K562 (cell line): Measurements from ENCODE around the gene PIK3R2. TPM values are rescaled to one million over a fixed set of nuclear protein-coding genes. Genes with fewer than 3 reads are reported as not detected.

Source experiments
- ATF7 ChIP-seq: fragments of 450-650 bp; IDR thresholded peaks from 2 replicates; pipeline ENCODE4 v1.7.1; 2014; ENCODE audit warnings: mild to moderate bottlenecking, moderate library complexity
- BRD9 ChIP-seq: fragments of 450-650 bp; IDR thresholded peaks from 2 replicates; pipeline ENCODE4 v1.6.1; 2018; ENCODE audit warnings: low read depth; ENCODE audit not compliant: partially characterized antibody
- CC2D1A ChIP-seq: fragments of 450-650 bp; IDR thresholded peaks from 2 replicates; pipeline ENCODE4 v1.6.1; 2017; ENCODE audit warnings: mild to moderate bottlenecking
- EZH2 ChIP-seq: IDR thresholded peaks from 2 replicates; pipeline ENCODE4 v1.6.1; 2012; ENCODE audit warnings: low read depth, mild to moderate bottlenecking, inconsistent platforms, low read length, borderline replicate concordance
- HDGF ChIP-seq: fragments of 450-650 bp; IDR thresholded peaks from 2 replicates; pipeline ENCODE4 v1.6.1; 2016
- JUND ChIP-seq, 2 experiments: IDR thresholded peaks; 2 replicates in 1 of 2; 3 replicates in 1 of 2; pipeline ENCODE4 v1.6.1; 2011; ENCODE audit warnings: borderline replicate concordance in 2 of 2, low read depth in 2 of 2, low read length in 2 of 2, improper control_type of control experiment in 1 of 2, missing biosample characterization in 1 of 2, missing genetic modification characterization in 1 of 2, missing genetic modification reagents in 1 of 2
- MTA1 ChIP-seq: fragments of 450-650 bp; IDR thresholded peaks from 2 replicates; pipeline ENCODE4 v1.6.1; 2017; ENCODE audit warnings: borderline replicate concordance
- MYC ChIP-seq, 2 experiments: fragments of 250-450 bp in 1 of 2; sonication (Bioruptor Pico) in 1 of 2; IDR thresholded peaks; 2 replicates each; pipeline versions ENCODE4 v1.5.1 to v1.6.1; 2012 to 2021; ENCODE audit warnings: low read depth in 2 of 2, borderline replicate concordance in 1 of 2, improper control_type of control experiment in 1 of 2, low read length in 1 of 2, mild to moderate bottlenecking in 1 of 2, moderate library complexity in 1 of 2
- NCOR1 ChIP-seq: fragments of 450-650 bp; IDR thresholded peaks from 2 replicates; pipeline ENCODE4 v1.6.1; 2016; ENCODE audit warnings: mild to moderate bottlenecking, moderate library complexity
- NUFIP1 ChIP-seq: fragments of 450-650 bp; IDR thresholded peaks from 2 replicates; pipeline ENCODE4 v1.6.1; 2018; ENCODE audit not compliant: partially characterized antibody
- POLR2B ChIP-seq: fragments of 450-650 bp; IDR thresholded peaks from 2 replicates; pipeline ENCODE4 v1.6.1; 2018; ENCODE audit warnings: low read depth; ENCODE audit not compliant: partially characterized antibody
- RAD21 ChIP-seq, 2 experiments: fragments of 250-450 bp in 1 of 2; fragments of 450-650 bp in 1 of 2; sonication (Bioruptor Pico) in 1 of 2; formaldehyde crosslinking in 1 of 2; IDR thresholded peaks in 1 of 2; conservative IDR thresholded peaks in 1 of 2; 2 replicates each; pipeline versions ENCODE4 v1.4.0 to v1.8.0; 2020 to 2022; ENCODE audit warnings: mild to moderate bottlenecking in 2 of 2, moderate library complexity in 1 of 2
- RB1 ChIP-seq: fragments of 450-650 bp; IDR thresholded peaks from 2 replicates; pipeline ENCODE4 v1.6.1; 2017; ENCODE audit warnings: low read depth, mild to moderate bottlenecking
- SPI1 ChIP-seq: IDR thresholded peaks from 2 replicates; pipeline ENCODE4 v1.6.1; 2011; ENCODE audit warnings: low read depth, low read length, control low read depth, borderline replicate concordance
- ZBTB7A ChIP-seq: IDR thresholded peaks from 2 replicates; pipeline ENCODE4 v1.6.1; 2011; ENCODE audit warnings: low read depth, mild to moderate bottlenecking, low read length, moderate library complexity, borderline replicate concordance; ENCODE audit not compliant: control insufficient read depth
- ZNF507 ChIP-seq: conservative IDR thresholded peaks from 2 replicates; pipeline ENCODE4 v1.6.1; 2017; ENCODE audit warnings: missing genetic modification characterization, missing compliant biosample characterization
- ZSCAN29 ChIP-seq: fragments of 450-650 bp; IDR thresholded peaks from 2 replicates; pipeline ENCODE4 v1.6.1; 2017
- polyA plus RNA-seq, 8 experiments: library from polyadenylated mRNA; depleted of rRNA in 4 of 8; stranded (reverse) in 5 of 8; unstranded in 3 of 8; fragments of >200 nt; fragmentation: Nextera tagmentation in 2 of 8; fragmentation: Illumina TruSeq in 1 of 8; extraction: Ambion mirVana in 2 of 8; extraction: Trizol in 1 of 8; gene quantifications; 2 replicates each; pipeline versions ENCODE4 v1.2.1 to v1.2.3, GENCODE V29; 2011 to 2014; ENCODE audit warnings: inconsistent platforms in 1 of 8, missing spikeins in 1 of 8
- total RNA-seq, 7 experiments: library from RNA; depleted of rRNA in 6 of 7; stranded (reverse); fragments of >200 nt in 6 of 7; fragmentation: Illumina TruSeq in 2 of 7; extraction: Trizol in 2 of 7; gene quantifications; 2 replicates each; pipeline versions ENCODE4 v1.2.1 to v1.2.3, GENCODE V29; 2011 to 2021; ENCODE audit warnings: low replicate concordance in 1 of 7
- TF ChIP-seq, protein P1 (sequence below), 3 experiments: fragments of 200-800 bp in 1 of 3; sonication (Bioruptor generic) in 1 of 3; sonication (generic) in 1 of 3; formaldehyde crosslinking in 1 of 3; IDR thresholded peaks; 2 replicates each; pipeline versions ENCODE4 v1.6.1 to v1.8.0; 2016 to 2022; ENCODE audit warnings: mild to moderate bottlenecking in 2 of 3, missing compliant biosample characterization in 2 of 3, missing genetic modification characterization in 2 of 3, missing genetic modification reagents in 1 of 3
- TF ChIP-seq, protein P2 (sequence below): sonication (generic); formaldehyde crosslinking; IDR thresholded peaks from 2 replicates; pipeline ENCODE4 v1.5.0; 2020; ENCODE audit warnings: missing genetic modification reagents
- TF ChIP-seq, protein P3 (sequence below), 3 experiments: IDR thresholded peaks in 2 of 3; conservative IDR thresholded peaks in 1 of 3; 2 replicates each; pipeline ENCODE4 v1.5.1; 2011 to 2012; ENCODE audit warnings: low read length in 3 of 3, mild to moderate bottlenecking in 3 of 3, control low read depth in 2 of 3, improper control_type of control experiment in 1 of 3, inconsistent platforms in 1 of 3, low read depth in 1 of 3, mixed read lengths in 1 of 3, moderate library complexity in 1 of 3; ENCODE audit not compliant: insufficient read depth in 2 of 3
- TF ChIP-seq, protein P4 (sequence below): sonication (generic); formaldehyde crosslinking; IDR thresholded peaks from 2 replicates; pipeline ENCODE4 v1.8.0; 2022; ENCODE audit warnings: mild to moderate bottlenecking, low read depth, missing genetic modification reagents

PIK3R2 gene
- total and polyA plus RNA-seq, 9 of the 15 experiments (the other 6 are each of a cell fraction or from before 2014, with no cell fraction given): 0.39 to 37.9 (median 5.3) TPM

DNA sequence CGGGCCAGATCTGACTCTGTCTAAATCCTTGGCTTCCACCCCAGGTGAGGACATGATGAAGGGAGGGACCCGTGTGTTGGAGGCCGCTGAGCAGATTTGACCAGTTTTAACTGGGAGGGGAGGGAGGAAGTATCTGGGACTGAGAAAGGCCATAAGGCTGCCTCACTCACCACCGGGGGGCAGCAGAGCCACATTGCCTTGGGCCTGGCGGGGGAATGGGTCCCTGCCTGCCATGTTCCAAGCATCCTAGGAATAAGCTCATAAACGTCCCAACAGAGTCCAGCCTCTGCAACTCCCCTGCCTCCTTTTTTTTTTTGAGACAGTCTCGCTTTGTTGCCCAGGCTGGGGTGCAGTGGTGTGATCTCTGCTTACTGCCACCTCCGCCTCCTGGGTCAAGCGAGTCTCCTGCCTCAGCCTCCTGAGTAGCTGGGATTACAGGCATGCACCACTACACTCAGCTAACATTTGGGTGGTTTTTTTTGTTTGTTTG, 39.9 kb upstream of the PIK3R2 start (continued):
- TF ChIP-seq ATF7 (0 out of 2 replicates have a peak, but pooled peaks have one; percentile 31), CC2D1A (peak; percentile 70), ZBTB7A (peak; percentile 26; the same call in 1 of the 2 replicates), SPI1 (peak; percentile 90), BRD9 (no peak), JUND (IDR thresholded peaks at IDR 0.05; ENCODE audit: borderline replicate concordance, low read depth, low read length) (peak; percentile 51; the same call in 1 of the 2 replicates), JUND (tag; IDR thresholded peaks at IDR 0.05; ENCODE audit: borderline replicate concordance, low read depth, low read length) (peak; percentile 35; the same call in 1 of the 3 replicates), MTA1 (no peak), RB1 (peak; percentile 57; the same call in 1 of the 2 replicates), NCOR1 (no peak), POLR2B (no peak), ZSCAN29 (no peak), RAD21 (CRISPR knock-in tag; conservative IDR thresholded peaks at IDR 0.05 in 1 of 2, IDR thresholded peaks at IDR 0.05 in 1 of 2) (peak; percentile 72 to 91), NUFIP1 (no peak), MYC (IDR thresholded peaks at IDR 0.05; ENCODE audit: low read depth, low read length) (peak; percentile 51; the same call in 1 of the 2 replicates), MYC (CRISPR knock-in tag; IDR thresholded peaks at IDR 0.05; ENCODE audit: borderline replicate concordance, low read depth) (no peak), EZH2 (no peak), ZNF507 (tag) (no peak), HDGF (0 out of 2 replicates have a peak, but pooled peaks have one; percentile 35)
- TF ChIP-seq, protein P1, sequence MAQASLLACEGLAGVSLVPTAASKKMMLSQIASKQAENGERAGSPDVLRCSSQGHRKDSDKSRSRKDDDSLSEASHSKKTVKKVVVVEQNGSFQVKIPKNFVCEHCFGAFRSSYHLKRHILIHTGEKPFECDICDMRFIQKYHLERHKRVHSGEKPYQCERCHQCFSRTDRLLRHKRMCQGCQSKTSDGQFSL (CRISPR knock-in tag; IDR thresholded peaks at IDR 0.05): 0 out of 2 replicates have a peak, but pooled peaks have one; percentile 41
- TF ChIP-seq, protein P1 (tag; IDR thresholded peaks at IDR 0.05): no peak
- TF ChIP-seq, protein P2, sequence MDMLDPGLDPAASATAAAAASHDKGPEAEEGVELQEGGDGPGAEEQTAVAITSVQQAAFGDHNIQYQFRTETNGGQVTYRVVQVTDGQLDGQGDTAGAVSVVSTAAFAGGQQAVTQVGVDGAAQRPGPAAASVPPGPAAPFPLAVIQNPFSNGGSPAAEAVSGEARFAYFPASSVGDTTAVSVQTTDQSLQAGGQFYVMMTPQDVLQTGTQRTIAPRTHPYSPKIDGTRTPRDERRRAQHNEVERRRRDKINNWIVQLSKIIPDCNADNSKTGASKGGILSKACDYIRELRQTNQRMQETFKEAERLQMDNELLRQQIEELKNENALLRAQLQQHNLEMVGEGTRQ: no peak
- TF ChIP-seq, protein P3, sequence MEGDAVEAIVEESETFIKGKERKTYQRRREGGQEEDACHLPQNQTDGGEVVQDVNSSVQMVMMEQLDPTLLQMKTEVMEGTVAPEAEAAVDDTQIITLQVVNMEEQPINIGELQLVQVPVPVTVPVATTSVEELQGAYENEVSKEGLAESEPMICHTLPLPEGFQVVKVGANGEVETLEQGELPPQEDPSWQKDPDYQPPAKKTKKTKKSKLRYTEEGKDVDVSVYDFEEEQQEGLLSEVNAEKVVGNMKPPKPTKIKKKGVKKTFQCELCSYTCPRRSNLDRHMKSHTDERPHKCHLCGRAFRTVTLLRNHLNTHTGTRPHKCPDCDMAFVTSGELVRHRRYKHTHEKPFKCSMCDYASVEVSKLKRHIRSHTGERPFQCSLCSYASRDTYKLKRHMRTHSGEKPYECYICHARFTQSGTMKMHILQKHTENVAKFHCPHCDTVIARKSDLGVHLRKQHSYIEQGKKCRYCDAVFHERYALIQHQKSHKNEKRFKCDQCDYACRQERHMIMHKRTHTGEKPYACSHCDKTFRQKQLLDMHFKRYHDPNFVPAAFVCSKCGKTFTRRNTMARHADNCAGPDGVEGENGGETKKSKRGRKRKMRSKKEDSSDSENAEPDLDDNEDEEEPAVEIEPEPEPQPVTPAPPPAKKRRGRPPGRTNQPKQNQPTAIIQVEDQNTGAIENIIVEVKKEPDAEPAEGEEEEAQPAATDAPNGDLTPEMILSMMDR (IDR thresholded peaks at IDR 0.05 in 2 of 3, conservative IDR thresholded peaks at IDR 0.05 in 1 of 3; ENCODE audit: insufficient read depth in 2 of 3, low read depth in 1 of 3, low read length in 3 of 3): peak; percentile 95 to 96 (median 95)
- TF ChIP-seq, protein P4, sequence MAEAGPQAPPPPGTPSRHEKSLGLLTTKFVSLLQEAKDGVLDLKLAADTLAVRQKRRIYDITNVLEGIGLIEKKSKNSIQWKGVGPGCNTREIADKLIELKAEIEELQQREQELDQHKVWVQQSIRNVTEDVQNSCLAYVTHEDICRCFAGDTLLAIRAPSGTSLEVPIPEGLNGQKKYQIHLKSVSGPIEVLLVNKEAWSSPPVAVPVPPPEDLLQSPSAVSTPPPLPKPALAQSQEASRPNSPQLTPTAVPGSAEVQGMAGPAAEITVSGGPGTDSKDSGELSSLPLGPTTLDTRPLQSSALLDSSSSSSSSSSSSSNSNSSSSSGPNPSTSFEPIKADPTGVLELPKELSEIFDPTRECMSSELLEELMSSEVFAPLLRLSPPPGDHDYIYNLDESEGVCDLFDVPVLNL (CRISPR knock-in tag): no peak
